NOMO-1 (cell line): ENCODE data around the gene ATG10.
"Not testable (repeated sequence)": the region's sequence is repeated elsewhere in the genome, so short reads cannot be mapped to it uniquely, and the experiment has no call there.

Experiments used
- DNase-seq, 2 experiments: peaks; one replicate each; lab custom pipeline; 2025; ENCODE audit not compliant: unreplicated experiment in 2 of 2; lab: John Stamatoyannopoulos, UW

Gene ATG10

DNA sequence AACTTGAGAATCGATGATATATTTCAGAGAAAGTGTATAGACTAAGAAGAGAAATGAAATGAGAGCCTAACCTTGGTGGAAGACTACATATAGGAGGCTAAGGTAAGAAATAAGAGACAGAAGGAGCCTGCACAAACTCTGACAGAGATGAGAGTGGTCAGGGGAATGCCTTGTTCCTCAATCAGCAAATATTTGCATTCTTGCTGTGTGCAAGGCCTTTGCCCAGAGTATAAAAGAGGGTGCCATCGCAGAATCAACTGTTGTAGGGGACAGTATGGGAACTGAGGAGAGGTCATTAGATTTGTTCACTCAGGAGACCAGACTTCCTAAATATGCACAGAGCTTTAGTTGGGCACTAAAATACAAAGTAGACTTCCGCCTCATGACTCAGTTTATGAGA, 137.2 kb downstream of the ATG10 start:
- no peak for DNase-seq

DNA sequence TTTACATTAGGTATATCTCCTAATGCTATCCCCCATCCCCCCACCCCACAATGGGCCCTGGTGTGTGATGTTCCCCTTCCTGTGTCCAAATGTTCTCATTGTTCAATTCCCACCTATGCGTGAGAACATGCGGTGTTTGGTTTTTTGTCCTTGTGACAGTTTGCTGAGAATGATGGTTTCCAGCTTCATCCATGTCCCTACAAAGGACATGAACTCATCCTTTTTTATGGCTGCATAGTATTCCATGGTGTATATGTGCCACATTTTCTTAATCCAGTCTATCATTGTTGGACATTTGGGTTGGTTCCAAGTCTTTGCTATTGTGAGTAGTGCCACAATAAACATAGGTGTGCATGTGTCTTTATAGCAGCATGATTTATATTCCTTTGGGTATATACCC, 138.1 kb downstream of the ATG10 start:
- not testable (repeated sequence) for DNase-seq

DNA sequence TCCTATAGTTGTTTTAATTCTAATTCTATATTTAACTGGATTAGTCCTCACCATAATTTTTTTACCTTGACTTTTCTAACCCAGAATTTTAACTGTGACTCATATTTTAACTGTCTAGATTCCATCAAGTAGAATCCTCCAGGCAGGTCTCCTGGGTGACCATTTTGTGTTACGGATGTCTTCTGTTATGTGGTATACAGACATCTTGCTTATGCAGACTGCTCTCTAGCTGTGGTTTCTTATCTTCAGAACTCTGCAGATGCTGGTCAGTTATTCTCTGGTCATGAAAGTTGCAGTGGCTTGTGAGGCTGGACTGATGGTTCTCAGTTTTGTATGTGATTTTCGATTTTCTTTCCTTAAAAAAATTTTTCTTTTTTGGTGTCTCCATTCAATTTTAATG, 139.4 kb downstream of the ATG10 start:
- no peak for DNase-seq

DNA sequence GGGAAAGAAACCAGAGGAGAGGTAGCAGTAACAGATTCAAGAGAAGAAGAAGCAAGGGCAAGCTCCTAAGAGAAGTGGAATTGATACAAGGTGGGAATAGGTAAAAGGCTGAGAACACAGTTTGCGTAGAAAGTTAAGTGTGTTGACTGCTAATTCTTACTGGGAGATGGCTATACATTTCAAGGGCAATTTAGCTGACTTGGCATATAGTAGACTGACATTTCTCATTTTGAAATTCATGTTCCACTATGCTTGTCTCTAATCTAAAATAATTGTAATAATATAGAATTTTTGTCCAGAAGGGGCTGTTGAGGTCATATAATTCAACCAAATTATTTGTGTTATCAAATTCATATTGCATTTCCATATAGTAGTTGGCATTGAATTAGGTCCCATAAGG, 144.0 kb downstream of the ATG10 start:
- no peak for DNase-seq

DNA sequence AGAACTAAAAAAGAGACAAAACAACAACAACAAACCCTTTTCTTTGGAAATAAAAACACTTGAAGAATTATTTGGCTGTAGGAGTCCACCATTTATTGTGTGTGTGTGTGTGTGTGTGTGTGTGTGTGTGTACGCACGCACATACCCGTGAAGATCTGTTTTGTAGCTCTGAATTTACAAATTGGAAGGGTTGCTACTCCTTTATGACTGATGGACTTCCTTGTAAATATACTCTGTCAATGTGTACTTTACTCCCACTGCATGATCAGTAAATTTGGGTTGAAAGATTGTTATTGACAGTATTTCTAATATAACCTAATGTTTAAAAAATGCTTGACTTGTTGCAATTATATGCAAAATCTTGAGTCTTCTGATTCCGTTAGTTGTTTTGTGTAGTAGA, 148.1 kb downstream of the ATG10 start:
- no peak for DNase-seq

DNA sequence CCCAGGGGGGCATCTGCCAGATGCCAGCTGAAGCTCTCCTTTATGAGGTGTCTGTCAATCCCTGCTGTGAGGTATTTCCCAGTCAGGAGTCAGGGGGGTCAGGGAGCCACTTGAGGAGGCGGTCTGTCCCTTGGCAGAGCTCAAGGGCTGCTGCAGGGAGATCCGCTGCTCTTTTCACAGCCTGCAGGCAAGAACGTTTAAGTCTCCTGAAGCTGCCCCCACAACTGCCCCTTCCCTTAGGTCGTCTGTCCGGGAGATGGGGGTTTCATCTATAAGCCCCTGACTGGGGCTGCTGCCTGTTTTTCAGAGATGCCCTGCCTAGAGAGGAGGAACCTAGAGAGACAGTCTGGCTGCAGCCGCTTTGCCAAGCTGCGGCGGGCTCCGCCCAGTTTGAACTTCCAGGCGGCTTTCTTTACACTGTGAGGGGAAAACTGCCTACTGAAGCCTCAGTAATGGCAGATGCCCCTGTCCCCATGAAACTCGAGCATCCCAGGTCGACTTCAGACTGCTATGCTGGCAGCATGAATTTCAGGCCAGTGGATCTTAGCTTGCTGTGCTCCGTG, 158.0 kb downstream of the ATG10 start:
- DNase-seq: no peak

DNA sequence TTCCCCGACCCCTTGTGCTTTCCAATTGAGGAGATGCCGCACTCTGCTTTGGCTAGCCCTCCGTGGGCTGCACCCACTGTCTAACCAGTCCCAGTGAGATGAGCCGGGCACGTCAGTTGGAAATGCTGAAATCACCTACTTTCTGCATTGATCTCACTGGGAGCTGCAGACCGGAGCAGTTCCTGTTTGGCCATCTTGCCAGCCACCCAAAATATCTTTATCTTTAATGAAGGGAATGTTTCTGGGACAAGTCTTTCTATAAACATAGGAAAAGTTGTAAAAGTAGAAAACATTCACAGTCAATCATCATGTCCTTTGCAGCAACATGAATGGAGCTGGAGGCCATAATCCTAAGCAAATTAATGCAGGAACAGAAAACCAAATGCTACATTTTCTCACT, 158.8 kb downstream of the ATG10 start:
- no peak for DNase-seq

DNA sequence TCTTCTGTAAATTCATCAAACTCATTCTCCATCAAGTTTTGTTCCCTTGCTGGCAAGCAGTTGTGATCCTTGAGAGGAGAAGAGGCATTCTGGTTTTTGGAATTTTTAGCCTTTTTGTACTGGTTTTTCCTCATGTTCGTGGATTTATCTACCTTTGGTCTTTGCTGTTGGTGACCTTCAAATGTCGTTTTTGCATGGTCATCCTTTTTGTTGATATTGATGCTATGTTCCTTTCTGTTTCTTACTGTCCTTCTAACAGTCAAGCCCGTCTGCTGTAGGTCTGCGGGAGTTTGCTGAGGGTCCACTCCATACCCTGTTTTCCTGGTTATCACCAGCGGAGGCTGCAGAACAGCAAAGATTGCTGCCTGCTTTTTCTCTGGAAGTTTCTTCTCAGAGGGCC, 165.4 kb downstream of the ATG10 start:
- DNase-seq: no peak

DNA sequence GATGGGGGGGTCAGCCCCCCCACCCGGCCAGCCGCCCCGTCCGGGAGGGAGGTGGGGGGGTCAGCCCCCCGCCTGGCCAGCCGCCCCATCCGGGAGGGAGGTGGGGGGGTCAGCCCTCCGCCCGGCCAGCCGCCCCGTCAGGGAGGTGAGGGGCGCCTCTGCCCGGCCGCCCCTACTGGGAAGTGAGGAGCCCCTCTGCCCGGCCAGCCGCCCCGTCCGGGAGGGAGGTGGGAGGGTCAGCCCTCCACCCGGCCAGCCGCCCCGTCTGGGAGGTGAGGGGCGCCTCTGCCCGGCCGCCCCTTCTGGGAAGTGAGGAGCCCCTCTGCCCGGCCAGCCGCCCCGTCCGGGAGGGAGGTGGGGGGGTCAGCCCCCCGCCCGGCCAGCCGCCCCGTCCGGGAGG, 168.0 kb downstream of the ATG10 start:
- not testable (repeated sequence) for DNase-seq

DNA sequence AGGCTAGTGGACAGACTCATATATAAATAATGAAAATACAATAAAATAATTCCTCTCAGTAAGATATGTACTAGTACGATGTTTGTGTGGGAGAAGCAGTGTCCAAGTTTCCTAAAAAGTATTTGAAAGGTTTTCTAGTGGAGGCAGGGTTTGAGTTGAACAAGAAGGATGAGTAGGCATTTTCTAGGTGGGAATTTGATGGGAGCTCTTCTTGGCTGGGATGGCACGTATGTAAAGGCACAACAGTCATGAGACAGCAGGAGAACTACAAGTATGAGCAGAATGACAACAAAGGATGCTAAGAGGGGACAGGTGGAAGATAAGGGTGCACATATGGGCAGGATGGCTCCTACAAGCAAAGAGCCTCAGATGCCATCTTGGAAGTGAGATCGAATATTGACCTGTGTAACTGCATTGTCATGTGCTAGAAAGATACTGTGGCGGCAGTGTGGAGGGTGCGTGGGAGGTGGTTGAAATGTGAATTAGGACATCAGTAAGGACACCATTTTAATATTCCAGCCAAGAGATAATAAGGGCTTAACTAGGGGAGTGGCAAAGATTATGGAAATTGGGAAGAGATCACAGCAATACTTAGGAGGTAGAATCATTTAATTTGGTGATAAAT, 170.5 kb downstream of the ATG10 start:
- DNase-seq: no peak

DNA sequence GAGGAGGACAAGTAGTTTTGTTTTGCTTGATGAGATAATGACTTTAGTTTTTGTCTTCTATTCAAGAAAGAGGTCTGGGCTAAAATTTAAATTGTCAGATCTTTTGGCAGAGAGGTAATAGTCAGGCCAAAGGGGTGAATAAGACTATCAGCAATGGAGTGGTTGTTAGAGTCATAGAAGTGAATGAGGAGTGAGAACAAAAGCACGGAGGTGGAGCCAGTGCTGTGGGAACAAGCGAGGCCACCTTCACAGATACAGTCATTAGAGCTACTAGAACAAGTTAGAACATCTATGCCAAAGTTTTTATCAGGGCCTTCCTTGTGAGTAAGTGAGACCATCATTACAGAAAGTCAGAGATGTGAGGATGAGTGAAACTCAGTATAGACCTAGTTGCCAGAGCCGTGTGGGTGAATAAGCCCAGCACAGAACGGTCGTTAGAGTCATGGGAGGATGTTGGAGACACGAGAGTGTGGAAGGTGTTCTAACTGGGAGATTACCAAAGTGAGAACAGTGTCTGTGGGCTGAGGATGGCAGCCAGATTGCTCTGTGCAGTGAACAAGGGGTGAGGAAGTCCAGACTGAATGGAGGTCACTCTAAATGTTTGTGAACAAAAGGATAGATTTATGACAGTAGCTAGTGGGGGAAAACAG, 171.2 kb downstream of the ATG10 start:
- no peak for DNase-seq

DNA sequence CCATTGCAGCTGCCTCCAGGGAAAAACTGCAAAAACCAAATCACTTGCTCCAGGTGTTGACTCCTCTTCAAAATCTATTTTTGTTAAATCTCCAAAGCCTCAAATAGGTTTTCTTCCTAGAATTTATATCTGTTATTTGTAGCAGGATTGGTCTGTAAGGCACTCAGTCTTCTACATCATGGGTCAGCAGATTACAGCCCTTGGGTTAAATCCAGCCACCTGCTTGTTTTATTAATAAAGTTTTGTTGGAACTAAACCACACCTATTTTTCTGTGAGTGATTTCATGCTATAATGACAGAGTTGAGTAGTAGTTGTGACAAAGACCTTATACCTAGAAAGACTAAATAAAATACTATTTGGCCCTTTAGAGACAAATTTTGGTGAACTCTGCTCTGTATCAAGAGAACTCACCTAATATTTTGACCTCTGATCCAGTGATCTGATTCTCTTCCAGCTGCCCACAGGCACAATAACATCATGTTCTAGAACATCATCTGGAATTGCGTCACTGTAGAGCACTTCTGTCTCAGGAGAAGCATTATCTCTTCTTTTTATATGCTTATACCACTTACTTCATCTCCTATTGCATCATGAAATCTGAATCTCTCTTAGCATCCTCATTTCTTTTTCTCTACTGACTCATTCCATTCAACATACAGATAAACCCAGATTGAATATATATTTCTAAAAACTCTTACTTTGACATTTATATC, 176.2 kb downstream of the ATG10 start:
- DNase-seq: peak in 1 of 2 experiments; percentile 42

DNA sequence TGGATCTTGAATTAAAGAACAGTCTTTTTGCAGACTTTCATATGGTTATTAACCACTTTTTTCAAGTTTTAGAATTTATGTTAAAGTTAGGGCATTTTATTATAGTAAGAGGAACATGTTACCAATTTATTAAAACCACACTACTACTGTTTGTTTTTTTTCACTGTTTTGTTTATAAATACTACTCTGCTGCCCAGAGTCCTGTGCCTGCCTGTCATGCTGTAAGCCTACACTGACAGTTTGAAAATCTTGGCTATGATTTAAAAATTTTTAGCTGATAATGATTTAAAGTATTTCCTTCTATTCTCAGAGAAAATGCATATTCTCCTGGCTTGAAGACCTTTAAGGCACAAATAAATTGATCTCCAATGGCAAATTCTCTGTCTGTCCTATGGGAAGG, 177.6 kb downstream of the ATG10 start:
- DNase-seq: no peak

DNA sequence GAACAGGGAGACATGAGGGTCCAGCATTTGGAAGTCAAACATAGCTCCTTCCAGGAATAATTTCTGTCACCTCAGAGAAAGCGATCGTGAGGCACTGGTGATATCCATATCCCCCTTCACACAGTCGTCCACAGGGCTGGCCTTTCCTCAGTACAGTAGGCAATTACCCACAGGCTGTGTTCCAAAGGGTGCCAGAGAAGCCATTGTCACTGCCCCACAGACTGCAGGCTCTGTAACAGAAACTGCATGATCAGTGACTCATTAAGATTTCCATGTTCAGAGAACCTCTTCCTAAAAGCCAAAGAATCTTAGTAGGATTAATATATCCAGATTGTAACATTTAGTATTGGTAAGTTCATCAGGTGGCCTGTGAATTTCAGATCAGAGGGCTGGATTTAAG, 178.7 kb downstream of the ATG10 start:
- DNase-seq: no peak

DNA sequence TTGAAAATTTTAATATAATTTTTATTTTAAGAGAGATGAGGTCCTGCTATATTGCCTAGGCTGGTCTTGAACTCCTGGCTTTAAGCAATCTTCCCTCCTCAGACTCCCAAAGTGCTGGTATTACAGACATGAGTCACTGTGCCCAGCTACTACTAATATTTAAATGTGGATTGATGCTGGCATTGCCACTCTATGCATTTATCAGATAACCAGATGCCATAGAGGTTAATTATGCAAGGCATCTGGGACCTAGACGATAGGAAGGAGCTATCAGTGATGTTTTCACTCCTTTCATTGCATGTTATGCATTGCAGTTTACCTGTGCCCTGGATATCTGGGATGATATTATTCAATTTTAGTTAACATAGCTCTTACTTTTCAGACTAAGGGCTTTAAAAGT, 179.4 kb downstream of the ATG10 start:
- DNase-seq: no peak

DNA sequence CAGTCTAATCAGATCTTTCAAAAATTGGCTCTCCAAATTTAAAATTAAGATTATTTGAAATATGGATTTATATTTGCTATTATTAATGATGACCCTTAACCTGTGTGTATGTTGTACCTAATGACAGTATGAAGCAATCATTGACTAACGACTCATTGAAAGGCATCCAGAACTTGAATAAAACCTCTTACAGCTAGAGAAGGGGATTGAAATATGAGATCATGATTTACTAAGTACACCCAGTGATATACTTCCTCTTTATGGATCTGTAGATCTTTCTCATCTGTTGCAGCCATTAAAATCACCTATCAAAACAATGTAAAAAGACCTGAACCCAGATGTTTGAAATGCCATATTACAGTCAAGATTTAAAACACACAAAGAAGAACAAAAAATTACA, 179.8 kb downstream of the ATG10 start:
- peak in 1 of 2 experiments; percentile 18 for DNase-seq

DNA sequence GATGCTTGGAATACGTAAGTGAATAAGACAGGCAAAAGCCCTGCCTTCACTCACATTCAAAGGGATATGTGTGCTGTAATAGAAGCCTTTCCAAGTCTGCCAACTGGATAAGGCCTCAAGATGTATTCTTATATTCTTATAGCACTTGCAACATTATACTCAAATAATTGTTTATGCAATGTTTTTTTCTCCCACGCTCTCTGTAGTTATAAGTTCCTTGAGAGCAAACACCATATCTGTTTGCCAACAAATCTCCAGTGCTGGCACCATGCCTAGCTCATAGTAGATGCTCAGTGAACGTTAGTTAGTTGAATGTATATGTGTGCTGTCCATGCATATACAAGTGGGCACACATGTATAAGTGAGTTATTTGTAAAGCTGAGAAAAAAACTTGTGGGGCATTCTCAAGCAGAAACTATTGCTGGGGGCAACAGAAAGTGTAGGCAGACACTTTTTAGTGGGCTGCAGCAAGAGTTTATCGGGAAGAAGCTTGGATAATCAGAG, 181.2 kb downstream of the ATG10 start:
- no peak for DNase-seq

DNA sequence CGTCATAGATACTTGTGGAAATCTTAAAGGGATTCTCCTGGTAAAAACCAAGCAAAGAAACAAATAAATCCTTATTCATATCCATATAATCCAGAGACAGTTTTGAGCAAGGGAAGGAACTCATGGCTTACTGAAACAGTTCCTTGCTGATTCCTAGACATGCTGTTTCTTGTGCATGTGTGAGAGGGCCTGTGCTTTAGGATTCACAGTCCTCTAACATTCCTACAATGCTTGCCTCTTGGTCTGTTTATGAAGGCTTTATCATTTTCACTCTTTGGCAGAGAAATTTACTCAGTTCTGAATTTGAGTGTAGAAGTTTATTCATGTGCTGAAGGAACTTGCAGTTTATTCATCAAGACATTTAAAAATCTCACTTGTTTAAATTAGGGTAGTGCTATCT, 183.0 kb downstream of the ATG10 start:
- no peak for DNase-seq

DNA sequence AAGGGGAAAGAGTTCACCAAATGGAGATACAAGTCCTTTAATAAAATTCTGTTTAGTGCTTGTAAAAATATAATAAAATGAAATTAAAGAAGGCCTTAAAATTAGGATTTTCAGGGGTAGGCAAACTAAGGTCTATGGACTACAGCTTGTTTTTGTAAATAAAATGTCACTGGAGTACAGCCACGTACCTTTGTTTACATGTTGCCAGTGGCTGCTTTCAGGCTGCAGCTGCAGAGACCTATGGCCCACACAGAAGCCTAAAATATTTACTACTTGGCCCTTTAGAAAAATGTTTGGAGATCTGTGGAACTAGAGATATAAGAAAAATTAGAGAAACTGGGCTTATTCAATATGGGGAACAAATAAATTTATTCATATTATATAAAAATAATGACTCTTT, 183.5 kb downstream of the ATG10 start:
- no peak for DNase-seq

DNA sequence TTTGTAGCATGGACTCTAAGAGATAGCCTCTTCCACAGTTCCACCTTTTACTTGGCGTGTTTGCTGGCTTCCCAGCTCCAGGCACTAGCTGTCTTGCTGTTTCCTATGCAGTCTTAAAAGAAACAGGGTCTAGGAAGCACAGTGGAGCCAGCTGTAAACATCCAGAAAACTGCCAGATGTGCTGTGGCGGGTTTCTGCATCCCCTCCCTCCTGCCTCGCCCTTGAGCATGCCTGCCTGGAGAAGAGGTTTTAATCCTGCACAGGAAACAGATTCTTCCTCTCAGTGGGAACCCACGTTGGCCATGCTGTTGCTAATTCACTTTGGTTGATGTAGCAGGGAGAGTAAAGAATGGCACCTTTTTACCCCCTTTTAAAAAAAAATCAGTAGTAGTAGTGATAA, 185.1 kb downstream of the ATG10 start:
- DNase-seq: no peak

DNA sequence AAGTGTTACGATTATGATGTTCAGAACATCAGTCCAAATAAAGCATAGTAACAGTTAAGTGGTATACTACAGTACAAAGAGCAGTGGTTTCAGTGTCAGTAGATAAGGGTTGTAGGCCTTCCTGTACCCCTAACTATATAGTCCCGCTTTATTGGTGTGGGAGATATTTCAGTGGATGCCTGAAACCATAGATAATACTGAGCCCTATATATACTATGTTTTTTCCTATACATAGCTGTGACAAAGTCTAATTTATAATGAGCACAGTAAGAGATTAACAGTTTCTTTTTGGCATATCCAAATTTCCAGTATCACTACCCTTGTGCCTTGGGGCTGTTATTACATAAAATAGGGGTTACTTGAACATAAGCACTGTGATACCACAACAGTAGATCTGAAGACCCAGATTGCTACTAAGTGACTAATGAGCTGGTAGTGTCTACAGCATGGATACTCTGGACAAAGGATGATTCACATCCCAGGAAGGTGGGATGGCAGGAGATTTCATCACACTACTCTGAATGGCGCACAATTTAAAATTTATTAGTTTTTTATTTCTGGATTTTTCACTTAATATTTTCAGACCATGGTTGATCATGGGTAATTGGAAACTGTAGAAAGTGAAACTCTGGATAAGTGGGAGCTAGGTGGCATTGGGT, 187.1 kb downstream of the ATG10 start:
- no peak for DNase-seq
